Pancreas (tissue), 10 donors: ENCODE data around the gene RBMS3. TPM values are rescaled to one million over a fixed set of nuclear protein-coding genes. Genes with fewer than 3 reads are reported as not detected.

Experiments used
- ATAC-seq, 4 donors: fragments of 200-7000 bp; cut with Tn5 transposase; one replicate each; pipeline versions ENCODE4 v1.8.0 to v1.9.1; 2020; ENCODE audit warnings: mild to moderate bottlenecking in 4 of 4, moderate library complexity in 4 of 4
- DNase-seq, 6 donors: peaks; one replicate each; pipeline ENCODE4 v3.0.0-alpha.2; 2020
- FAIRE-seq: peaks from 2 replicates; lab custom pipeline; 2012; peaks lifted over from hg19 to GRCh38; lab: Jason Lieb, UNC
- H3K27ac ChIP-seq, 4 donors: fragments of 200-600 bp; sonication (generic); 1 replicate in 3 of 4; 2 replicates in 1 of 4; pipeline versions ENCODE4 v1.5.0 to v1.8.0; 2020
- H3K27me3 ChIP-seq, 4 donors: fragments of 200-600 bp; one replicate each; pipeline ENCODE4 v1.8.0; 2021
- H3K36me3 ChIP-seq, 3 donors: fragments of 200-600 bp; sonication (generic) in 1 of 3; one replicate each; pipeline versions ENCODE4 v1.5.0 to v1.8.0; 2020 to 2021
- H3K4me1 ChIP-seq, 3 donors: fragments of 200-600 bp; one replicate each; pipeline ENCODE4 v1.8.0; 2021
- H3K4me3 ChIP-seq, 4 donors: fragments of 200-600 bp; sonication (generic) in 2 of 4; one replicate each; pipeline versions ENCODE4 v1.5.0 to v1.8.0; 2020 to 2021
- H3K9me3 ChIP-seq, 4 donors: fragments of 200-600 bp; one replicate each; pipeline ENCODE4 v1.8.0; 2021
- CTCF ChIP-seq, 4 donors: fragments of 200-600 bp; sonication (generic) in 3 of 4; IDR thresholded peaks; one replicate each; pipeline versions ENCODE4 v1.5.0 to v1.8.0; 2021; ENCODE audit warnings: antibody characterized with exemption in 4 of 4
- WGBS, 2 donors: extraction: QIAGEN DNeasy Blood & Tissue Kit; methylation state at CpG; one replicate each; pipeline ENCODE4 v1.1.7; 2013; 5-methylcytosine and 5-hydroxymethylcytosine counted together
- intact Hi-C, 3 donors: fragments of 100-400 bp; cut with DNase I; formaldehyde crosslinking; loops; one replicate each; pipeline versions ENCODE4 v1.11.1 to v1.14.2; 2022
- polyA plus RNA-seq, 2 donors: library from polyadenylated mRNA; stranded (reverse); fragments of 200-250 nt; gene quantifications; one replicate each; pipeline ENCODE4 v1.2.3, GENCODE V29; 2013
- total RNA-seq, 6 donors: library from RNA; stranded (reverse); fragmentation: NEBNext Ultra II Directional in 4 of 6; extraction: Animal tissue kit (Norgen Biotek cat#: 25700) in 4 of 6; gene quantifications; one replicate each; pipeline versions ENCODE4 v1.2.1 to v1.2.4, GENCODE V29; 2021 to 2023
- donor health status: healthy with polysubstance abuse.
- donor health status: DM: no; HTN: no; CAD: no; lungs with moderate emphysema.
- donor health status: DM: no; HTN: no; CAD: no.
- donor health status: control.
- donor health status: control.
- donor health status: Bipolar disorder and iron deficiency.
- donor health status: DM: yes; HTN: yes; CAD: no.
- donor health status: DM: no; HTN: no; CAD: no.
- donor health status: DM: no; HTN: no; CAD: no.
- donor health status: DM: yes; HTN: yes; CAD: no.

Gene RBMS3
- total and polyA plus RNA-seq, 8 donors: 4.0 to 10.0 (median 6.6) TPM

- ATAC-seq: peak; percentile 61 to 84 (median 78)
- peak; percentile 13 for FAIRE-seq
- intact Hi-C loops: no loop called here
- H3K36me3 ChIP-seq: no peaks in the 10 kb centered on the region
- H3K27me3 ChIP-seq: no peaks in the 10 kb centered on the region
- 3 to 9% methylated on average over 1 of the region's 1 CpG for WGBS, 2 donors
- peaks cover 0 to 4% (median 4%) of the 10 kb centered on the region in 3 donors for H3K4me1 ChIP-seq
- no peak overlapping the region for H3K4me3 ChIP-seq
- no peak for TF ChIP-seq CTCF (IDR thresholded peaks at IDR 0.05)
- H3K9me3 ChIP-seq: no peaks in the 10 kb centered on the region
- H3K27ac ChIP-seq: no peak overlapping the region
- DNase-seq: peak in 3 of 6 donors; percentile 17 to 40 (median 23)
Observed at GRCh38 chr3:29525254-29525881, 244.5 kb downstream of the RBMS3 start.

GRCh38 chr3:29527246-29527645 is 246.4 kb downstream of the RBMS3 start:
- 78 to 93% methylated on average over 1 of the region's 1 CpG for WGBS, 2 donors
- Histone ChIP-seq H3K36me3 (no peaks in the 10 kb centered on the region), H3K27ac (no peak overlapping the region), H3K4me1 (peaks cover 0 to 4% (median 4%) of the 10 kb centered on the region in 3 donors), H3K9me3 (no peaks in the 10 kb centered on the region), H3K27me3 (no peaks in the 10 kb centered on the region), H3K4me3 (no peak overlapping the region)
- no peak for ATAC-seq
- TF ChIP-seq CTCF (IDR thresholded peaks at IDR 0.05): no peak
- FAIRE-seq: no peak
- intact Hi-C loops: no loop called here
- DNase-seq: no peak

GRCh38 chr3:29531644-29532043 is 250.8 kb downstream of the RBMS3 start:
- WGBS, 2 donors: 51 to 55% methylated on average over 4 of the region's 4 CpGs
- ATAC-seq (no peak), DNase-seq (no peak), FAIRE-seq (no peak)
- Histone ChIP-seq H3K36me3 (no peaks in the 10 kb centered on the region), H3K9me3 (no peaks in the 10 kb centered on the region), H3K4me3 (no peak overlapping the region), H3K27ac (no peak overlapping the region), H3K4me1 (no peaks in the 10 kb centered on the region), H3K27me3 (no peaks in the 10 kb centered on the region)
- TF ChIP-seq CTCF (IDR thresholded peaks at IDR 0.05): no peak
- intact Hi-C loops: no loop called here

- intact Hi-C loops: no loop called here
- Histone ChIP-seq H3K27me3 (no peaks in the 10 kb centered on the region), H3K4me1 (no peaks in the 10 kb centered on the region), H3K9me3 (no peaks in the 10 kb centered on the region), H3K27ac (no peak overlapping the region), H3K36me3 (no peaks in the 10 kb centered on the region), H3K4me3 (no peak overlapping the region)
- 64 to 67% methylated on average over 4 of the region's 4 CpGs for WGBS, 2 donors
- TF ChIP-seq CTCF (IDR thresholded peaks at IDR 0.05): no peak
- ATAC-seq: no peak
- FAIRE-seq: no peak
- DNase-seq: no peak
Observed at GRCh38 chr3:29532473-29532872, 251.6 kb downstream of the RBMS3 start.

GRCh38 chr3:29534006-29534405 is 253.1 kb downstream of the RBMS3 start:
- Histone ChIP-seq H3K9me3 (no peaks in the 10 kb centered on the region), H3K4me3 (no peak overlapping the region), H3K36me3 (no peaks in the 10 kb centered on the region), H3K27me3 (no peaks in the 10 kb centered on the region), H3K27ac (no peak overlapping the region), H3K4me1 (no peaks in the 10 kb centered on the region)
- 70 to 71% methylated on average over 3 of the region's 3 CpGs for WGBS, 2 donors
- DNase-seq (no peak), FAIRE-seq (no peak), ATAC-seq (no peak)
- intact Hi-C loops: no loop called here
- TF ChIP-seq CTCF (IDR thresholded peaks at IDR 0.05): no peak
